Right lobe of liver (tissue), 4 donors: ENCODE data around the gene FAM53A.

ENCODE experiments used
- CTCF ChIP-seq, 4 donors: fragments of 200-600 bp in 3 of 4; fragments of 450-650 bp in 1 of 4; IDR thresholded peaks; one replicate each; pipeline versions ENCODE4 v1.5.1 to v1.8.0; 2016 to 2022; ENCODE audit warnings: antibody characterized with exemption in 4 of 4, mild to moderate bottlenecking in 2 of 4
- POLR2A ChIP-seq: fragments of 450-650 bp; IDR thresholded peaks from one replicate; pipeline ENCODE4 v1.6.1; 2017; ENCODE audit warnings: antibody characterized with exemption, mild to moderate bottlenecking
- donor health status: DM: no; HTN: no; CAD: no.
- donor health status: DM: no; HTN: no; CAD: no.
- donor health status: DM: no; HTN: yes; CAD: no.

- TF ChIP-seq CTCF (IDR thresholded peaks at IDR 0.05) (no peak), POLR2A (no peak)
Measured at GRCh38 chr4:1720163-1720983, 36.3 kb upstream of the FAM53A start.
